H1 (cell line): ENCODE results near the gene LRFN3. TPM values are rescaled to one million over a fixed set of nuclear protein-coding genes. Genes with fewer than 3 reads are reported as not detected.

Experiments
- CEBPB ChIP-seq: IDR thresholded peaks from 2 replicates; pipeline ENCODE4 v1.6.1; 2012; ENCODE audit warnings: low read depth, low read length
- GTF2F1 ChIP-seq: IDR thresholded peaks from 2 replicates; pipeline ENCODE4 v1.6.1; 2012; ENCODE audit warnings: low read depth, low read length, improper control_type of control experiment, borderline replicate concordance
- HDAC2 ChIP-seq, 2 experiments: fragments of 300-600 bp in 1 of 2; sonication (generic) in 1 of 2; IDR thresholded peaks; 2 replicates each; pipeline ENCODE4 v1.6.1; 2011 to 2012; ENCODE audit warnings: low read depth in 2 of 2, low read length in 2 of 2, mild to moderate bottlenecking in 2 of 2, moderate library complexity in 2 of 2, borderline replicate concordance in 1 of 2, inconsistent platforms in 1 of 2
- KDM5A ChIP-seq: fragments of 200-600 bp; IDR thresholded peaks from 2 replicates; pipeline ENCODE4 v1.7.1; 2012; ENCODE audit warnings: mild to moderate bottlenecking, low read length, inconsistent platforms, mixed read lengths
- PHF8 ChIP-seq: fragments of 200-600 bp; sonication (generic); conservative IDR thresholded peaks from 2 replicates; pipeline ENCODE4 v1.7.1; 2012; ENCODE audit warnings: low read depth, mild to moderate bottlenecking, inconsistent platforms, low read length, moderate library complexity
- TBP ChIP-seq: IDR thresholded peaks from 2 replicates; pipeline ENCODE4 v1.6.1; 2011; ENCODE audit warnings: low read depth, low read length, improper control_type of control experiment
- polyA plus RNA-seq, 7 experiments: library from polyadenylated mRNA; depleted of rRNA in 3 of 7; stranded (reverse) in 5 of 7; unstranded in 2 of 7; fragments of >200 nt in 5 of 7; fragments of 200-250 nt in 2 of 7; gene quantifications; 1 replicate in 5 of 7; 2 replicates in 1 of 7; 4 replicates in 1 of 7; pipeline versions ENCODE4 v1.2.1 to v1.2.3, GENCODE V29; 2011 to 2013; ENCODE audit warnings: missing spikeins in 2 of 7, mixed read lengths in 2 of 7
- total RNA-seq: library from RNA; stranded (reverse); fragmentation: NEBNext Ultra II Directional; extraction: Animal tissue kit (Norgen Biotek cat#: 25700); gene quantifications from 2 replicates; pipeline ENCODE4 v1.2.1, GENCODE V29; 2021

Gene LRFN3
- total and polyA plus RNA-seq, 2 of the 8 experiments (the other 6 are each of a cell fraction or from before 2014, with no cell fraction given), result 4.6 to 16.8 TPM

- TF ChIP-seq TBP (no peak), GTF2F1 (no peak), PHF8 (no peak), KDM5A (no peak), HDAC2 (IDR thresholded peaks at IDR 0.05; ENCODE audit: borderline replicate concordance in 1 of 2, low read depth in 2 of 2, low read length in 2 of 2) (no peak), CEBPB (no peak)
These were observed 6.3 kb upstream of the LRFN3 start (continued) for GRCh38 chr19:35929876-35930275.
